HepG2 (cell line): ENCODE results near the gene AHNAK. TPM values are rescaled to one million over a fixed set of nuclear protein-coding genes. Genes with fewer than 3 reads are reported as not detected.

ENCODE experiments used
- ATAC-seq: fragments of 200-7000 bp; cut with Tn5 transposase; 3 replicates; pipeline ENCODE4 v1.9.1; 2020; ENCODE audit warnings: mild to moderate bottlenecking, moderate library complexity
- BruUV-seq: library from RNA; stranded (reverse); fragments of 400-500 nt; replicated peaks from 2 replicates; lab custom pipeline; 2021; lab: Mats Ljungman, UMichigan
- CTCF ChIA-PET: fragments of 300-600 bp; formaldehyde crosslinking; extraction: SDS; loops from one replicate; lab custom pipeline; 2021; ENCODE audit warnings: low total read pairs, inconsistent platforms, low intra/inter-chr PET ratio; lab: Yijun Ruan, JAX
- POLR2A ChIA-PET: fragments of 350-600 bp; sonication (Branson Sonifier 250); formaldehyde crosslinking; loops from one replicate; lab custom pipeline; 2020; ENCODE audit warnings: antibody characterized with exemption, inconsistent platforms; lab: Yijun Ruan, JAX
- DNase-seq: peaks from one replicate; pipeline ENCODE4 v3.0.0-alpha.2; 2015; ENCODE audit warnings: low spot score
- FAIRE-seq: peaks from 3 replicates; lab custom pipeline; 2011; peaks lifted over from hg19 to GRCh38; lab: Jason Lieb, UNC
- H2AFZ ChIP-seq: one replicate; pipeline ENCODE4 v1.6.1; 2011; ENCODE audit warnings: low read length, inconsistent platforms
- H3K27ac ChIP-seq: fragments of 300-600 bp; 3 replicates; pipeline ENCODE4 v1.8.0; 2011; ENCODE audit warnings: mixed run types, mild to moderate bottlenecking, mixed read lengths, low read length, inconsistent platforms; ENCODE audit not compliant: insufficient read depth; ENCODE audit errors: extremely low read length
- H3K27me3 ChIP-seq, 2 experiments: fragments of 200-600 bp in 1 of 2; 2 replicates in 1 of 2; 3 replicates in 1 of 2; pipeline versions ENCODE4 v1.6.0 to v1.8.0; 2011; ENCODE audit warnings: low read length in 2 of 2, mild to moderate bottlenecking in 2 of 2, moderate library complexity in 2 of 2, inconsistent platforms in 1 of 2; ENCODE audit not compliant: insufficient read depth in 2 of 2, control insufficient read depth in 1 of 2
- H3K36me3 ChIP-seq, 2 experiments: fragments of 200-600 bp in 1 of 2; replicated peaks in 1 of 2; 2 replicates in 1 of 2; 3 replicates in 1 of 2; pipeline versions ENCODE4 v1.5.1 to v1.8.0; 2011; ENCODE audit warnings: low read length in 2 of 2, inconsistent platforms in 1 of 2; ENCODE audit not compliant: insufficient read depth in 2 of 2, control insufficient read depth in 1 of 2
- H3K4me1 ChIP-seq: 2 replicates; pipeline ENCODE4 v1.5.1; 2012; ENCODE audit warnings: low read length, inconsistent platforms; ENCODE audit not compliant: insufficient read depth
- H3K4me2 ChIP-seq: 2 replicates; pipeline ENCODE4 v1.6.0; 2011; ENCODE audit warnings: low read depth, low read length, inconsistent platforms
- H3K4me3 ChIP-seq, 3 experiments: fragments of 200-600 bp in 1 of 3; sonication (generic), shearing (Covaris generic) in 1 of 3; replicated peaks in 1 of 3; 2 replicates each; pipeline ENCODE4 v1.5.1; 2011 to 2016; ENCODE audit warnings: low read length in 3 of 3, inconsistent platforms in 2 of 3, low read depth in 2 of 3, mild to moderate bottlenecking in 2 of 3, control low read depth in 1 of 3, mixed read lengths in 1 of 3; ENCODE audit not compliant: insufficient read depth in 1 of 3
- H3K79me2 ChIP-seq: one replicate; pipeline ENCODE4 v1.6.1; 2011; ENCODE audit warnings: low read length, inconsistent platforms; ENCODE audit not compliant: insufficient read depth
- H3K9ac ChIP-seq: 2 replicates; pipeline ENCODE4 v1.6.0; 2011; ENCODE audit warnings: mild to moderate bottlenecking, low read depth, low read length, inconsistent platforms; ENCODE audit not compliant: insufficient read depth
- H3K9me3 ChIP-seq: 2 replicates; pipeline ENCODE4 v1.5.1; 2012; ENCODE audit warnings: mild to moderate bottlenecking, low read length
- H4K20me1 ChIP-seq: 2 replicates; pipeline ENCODE4 v1.6.0; 2011; ENCODE audit warnings: inconsistent platforms, mild to moderate bottlenecking, low read length, moderate library complexity; ENCODE audit not compliant: insufficient read depth
- ARID2 ChIP-seq: sonication (generic); formaldehyde crosslinking; IDR thresholded peaks from 2 replicates; pipeline ENCODE4 v1.8.1; 2022; ENCODE audit warnings: mild to moderate bottlenecking, missing genetic modification reagents, borderline replicate concordance
- ATAD3A ChIP-seq: sonication (generic); formaldehyde crosslinking; IDR thresholded peaks from 2 replicates; pipeline ENCODE4 v1.4.0; 2020; ENCODE audit warnings: missing genetic modification reagents
- ATF7 ChIP-seq, 2 experiments: fragments of 450-650 bp in 1 of 2; sonication (generic) in 1 of 2; formaldehyde crosslinking in 1 of 2; IDR thresholded peaks; 2 replicates each; pipeline versions ENCODE4 v1.4.0 to v1.6.1; 2016 to 2020; ENCODE audit warnings: antibody characterized with exemption in 1 of 2, mild to moderate bottlenecking in 1 of 2, missing genetic modification reagents in 1 of 2
- CEBPB ChIP-seq: IDR thresholded peaks from 2 replicates; pipeline ENCODE4 v1.6.1; 2011; ENCODE audit warnings: low read depth, low read length, improper control_type of control experiment, borderline replicate concordance
- ELF4 ChIP-seq: sonication (generic); formaldehyde crosslinking; IDR thresholded peaks from 2 replicates; pipeline ENCODE4 v1.5.0; 2020; ENCODE audit warnings: missing genetic modification reagents, mild to moderate bottlenecking, moderate library complexity, borderline replicate concordance
- FOXJ3 ChIP-seq: sonication (generic); formaldehyde crosslinking; IDR thresholded peaks from 2 replicates; pipeline ENCODE4 v1.4.0; 2020; ENCODE audit warnings: missing genetic modification reagents, mild to moderate bottlenecking, borderline replicate concordance
- GATA4 ChIP-seq: sonication (generic); IDR thresholded peaks from 2 replicates; pipeline ENCODE4 v1.6.1; 2016; ENCODE audit warnings: antibody characterized with exemption, low read depth, borderline replicate concordance
- HNF4A ChIP-seq: sonication (generic); formaldehyde crosslinking; IDR thresholded peaks from 2 replicates; pipeline ENCODE4 v1.4.0; 2020; ENCODE audit warnings: missing genetic modification reagents
- IRF2 ChIP-seq: IDR thresholded peaks from 2 replicates; pipeline ENCODE4 v1.6.1; 2018; ENCODE audit warnings: missing genetic modification reagents, missing compliant biosample characterization
- KLF6 ChIP-seq: IDR thresholded peaks from 2 replicates; pipeline ENCODE4 v1.8.0; 2016; ENCODE audit warnings: missing biosample characterization, missing genetic modification reagents
- NRL ChIP-seq: sonication (generic); formaldehyde crosslinking; IDR thresholded peaks from 2 replicates; pipeline ENCODE4 v1.5.0; 2020; ENCODE audit warnings: missing genetic modification reagents, mild to moderate bottlenecking, moderate library complexity, borderline replicate concordance
- RBM22 ChIP-seq: fragments of 200-400 bp; formaldehyde crosslinking; optimal IDR thresholded peaks from 2 replicates; pipeline ENCODE3; 2017; ENCODE audit warnings: mild to moderate bottlenecking, low read length, moderate library complexity
- RNF2 ChIP-seq: fragments of 450-650 bp; conservative IDR thresholded peaks from 2 replicates; pipeline ENCODE4 v1.6.1; 2016; ENCODE audit warnings: low read depth
- SOX13 ChIP-seq, 3 experiments: fragments of 450-650 bp in 1 of 3; sonication (generic) in 1 of 3; formaldehyde crosslinking in 1 of 3; IDR thresholded peaks in 2 of 3; conservative IDR thresholded peaks in 1 of 3; 2 replicates each; pipeline versions ENCODE4 v1.5.0 to v1.6.1; 2016 to 2020; ENCODE audit warnings: antibody characterized with exemption in 1 of 3, mild to moderate bottlenecking in 1 of 3, missing compliant biosample characterization in 1 of 3, missing genetic modification reagents in 1 of 3, moderate library complexity in 1 of 3
- ZFY ChIP-seq: sonication (generic); formaldehyde crosslinking; IDR thresholded peaks from 2 replicates; pipeline ENCODE4 v1.4.0; 2020; ENCODE audit warnings: missing genetic modification reagents
- ZNF629 ChIP-seq: sonication (generic); formaldehyde crosslinking; conservative IDR thresholded peaks from 2 replicates; pipeline ENCODE4 v1.5.0; 2020; ENCODE audit warnings: missing genetic modification reagents
- ZNF768 ChIP-seq: sonication (generic); formaldehyde crosslinking; IDR thresholded peaks from 2 replicates; pipeline ENCODE4 v1.4.0; 2020; ENCODE audit warnings: missing genetic modification reagents
- ZNF790 ChIP-seq: sonication (generic); formaldehyde crosslinking; IDR thresholded peaks from 2 replicates; pipeline ENCODE4 v1.8.0; 2022; ENCODE audit warnings: missing genetic modification reagents, mild to moderate bottlenecking, borderline replicate concordance
- WGBS: methylation state at CpG from one replicate; pipeline ENCODE4 v1.1.6; 2017; ENCODE audit warnings: low lambda C conversion rate; 5-methylcytosine and 5-hydroxymethylcytosine counted together
- in situ Hi-C: cut with HindIII; loops from 2 replicates; pipeline ENCODE4 v1.10.0; 2017; ENCODE audit warnings: low pct_unique_long_range_greater_than_20kb; ENCODE audit not compliant: extremely low pct_ligation_motif_present
- intact Hi-C: fragments of 100-400 bp; cut with micrococcal nuclease; formaldehyde crosslinking; loops from one replicate; pipeline ENCODE4 v1.10.0; 2022; ENCODE audit not compliant: unreplicated experiment
- polyA plus RNA-seq, 8 experiments: library from polyadenylated mRNA; depleted of rRNA in 3 of 8; stranded (reverse) in 7 of 8; unstranded in 1 of 8; fragments of >200 nt; fragmentation: Illumina TruSeq in 4 of 8; extraction: Trizol in 4 of 8; gene quantifications; 2 replicates each; pipeline versions ENCODE4 v1.2.1 to v1.2.3, GENCODE V29; 2011 to 2016; ENCODE audit warnings: low read depth in 4 of 8, missing spikeins in 1 of 8, mixed read lengths in 1 of 8; ENCODE audit not compliant: insufficient read depth in 1 of 8
- total RNA-seq, 5 experiments: library from RNA; depleted of rRNA; stranded (reverse); fragments of >200 nt; fragmentation: Illumina TruSeq; extraction: Trizol; gene quantifications; 2 replicates each; pipeline ENCODE4 v1.2.3, GENCODE V29; 2016; ENCODE audit warnings: low read depth in 1 of 5
- TF ChIP-seq, protein P1 (sequence below): sonication (generic); formaldehyde crosslinking; IDR thresholded peaks from 2 replicates; pipeline ENCODE4 v1.5.1; 2020; ENCODE audit warnings: mild to moderate bottlenecking, missing genetic modification reagents, moderate library complexity

AHNAK gene
- total and polyA plus RNA-seq, 2 of the 13 experiments (the other 11 are each of a cell fraction or from before 2014, with no cell fraction given): 23.4 to 25.0 TPM

DNA sequence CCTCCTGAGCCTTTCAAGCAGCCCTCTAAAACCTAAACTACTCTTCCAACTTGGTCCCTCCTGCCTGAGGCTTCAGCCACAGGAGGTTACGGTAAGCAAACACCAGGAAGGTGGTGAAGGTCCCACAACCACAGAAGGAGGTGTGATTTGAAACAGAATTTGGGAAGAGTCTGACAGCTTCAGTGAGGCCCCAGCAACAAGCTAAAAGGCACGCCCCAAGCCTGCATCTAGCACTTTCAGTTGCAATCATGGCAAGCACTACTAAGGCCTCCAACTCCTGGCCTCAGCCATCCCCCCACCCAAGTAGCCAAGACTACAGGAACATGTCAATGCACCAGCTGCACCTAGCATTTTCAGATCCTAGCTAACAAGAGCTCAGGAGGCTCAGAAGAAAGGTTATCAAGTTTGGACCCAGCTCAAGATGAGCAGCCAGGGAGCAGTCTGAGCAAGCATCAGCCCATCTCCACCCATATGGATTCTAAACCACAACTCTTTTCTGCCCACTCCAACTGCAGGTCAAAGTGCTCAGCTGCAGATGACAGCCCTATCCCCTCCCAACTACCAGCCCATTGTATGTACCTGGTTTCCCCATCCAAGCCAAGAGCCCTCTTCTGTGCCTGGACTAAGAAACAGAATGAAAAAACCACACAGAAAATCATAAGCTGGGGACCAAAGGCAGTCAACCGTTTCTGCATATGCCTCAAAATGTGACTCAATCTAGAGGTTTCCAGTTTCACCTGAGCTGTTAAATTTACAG is 10.4 kb upstream of the AHNAK start:
- no peak for FAIRE-seq
- intact Hi-C loops (no loop called here), in situ Hi-C loops (loop anchor here (5.0 kb wide), 1 partner anchor 160 kb away; no protein-coding TSS in a partner anchor)
- Histone ChIP-seq H2AFZ (no peak overlapping the region), H3K9me3 (no peaks in the 10 kb centered on the region), H3K27me3 (no peaks in the 10 kb centered on the region), H3K36me3 (peaks cover 10 to 35% of the 10 kb centered on the region in 2 experiments), H3K79me2 (peaks cover 2% of the 10 kb centered on the region), H3K27ac (peak overlapping the region; percentile 44), H3K4me3 (no peak overlapping the region), H4K20me1 (peaks cover 8% of the 10 kb centered on the region; the same call in 1 of the 2 replicates), H3K4me1 (peaks cover 79% of the 10 kb centered on the region), H3K4me2 (no peak overlapping the region), H3K9ac (no peak overlapping the region)
- 68% methylated on average over 2 of the region's 3 CpGs for WGBS
- ChIA-PET CTCF (no interaction called here), POLR2A (interaction anchor here (1.0 to 2.7 kb wide), 5 partner anchors 9 to 156 kb away, joined by 3 to 18 read pairs (median 4); partner anchors contain the start of genes AHNAK, EEF1G and TUT1)
- no peak for ATAC-seq
- no TSS peak for BruUV-seq
- no peak for TF ChIP-seq ZNF790
- TF ChIP-seq ELF4: no peak
- TF ChIP-seq, protein P1, sequence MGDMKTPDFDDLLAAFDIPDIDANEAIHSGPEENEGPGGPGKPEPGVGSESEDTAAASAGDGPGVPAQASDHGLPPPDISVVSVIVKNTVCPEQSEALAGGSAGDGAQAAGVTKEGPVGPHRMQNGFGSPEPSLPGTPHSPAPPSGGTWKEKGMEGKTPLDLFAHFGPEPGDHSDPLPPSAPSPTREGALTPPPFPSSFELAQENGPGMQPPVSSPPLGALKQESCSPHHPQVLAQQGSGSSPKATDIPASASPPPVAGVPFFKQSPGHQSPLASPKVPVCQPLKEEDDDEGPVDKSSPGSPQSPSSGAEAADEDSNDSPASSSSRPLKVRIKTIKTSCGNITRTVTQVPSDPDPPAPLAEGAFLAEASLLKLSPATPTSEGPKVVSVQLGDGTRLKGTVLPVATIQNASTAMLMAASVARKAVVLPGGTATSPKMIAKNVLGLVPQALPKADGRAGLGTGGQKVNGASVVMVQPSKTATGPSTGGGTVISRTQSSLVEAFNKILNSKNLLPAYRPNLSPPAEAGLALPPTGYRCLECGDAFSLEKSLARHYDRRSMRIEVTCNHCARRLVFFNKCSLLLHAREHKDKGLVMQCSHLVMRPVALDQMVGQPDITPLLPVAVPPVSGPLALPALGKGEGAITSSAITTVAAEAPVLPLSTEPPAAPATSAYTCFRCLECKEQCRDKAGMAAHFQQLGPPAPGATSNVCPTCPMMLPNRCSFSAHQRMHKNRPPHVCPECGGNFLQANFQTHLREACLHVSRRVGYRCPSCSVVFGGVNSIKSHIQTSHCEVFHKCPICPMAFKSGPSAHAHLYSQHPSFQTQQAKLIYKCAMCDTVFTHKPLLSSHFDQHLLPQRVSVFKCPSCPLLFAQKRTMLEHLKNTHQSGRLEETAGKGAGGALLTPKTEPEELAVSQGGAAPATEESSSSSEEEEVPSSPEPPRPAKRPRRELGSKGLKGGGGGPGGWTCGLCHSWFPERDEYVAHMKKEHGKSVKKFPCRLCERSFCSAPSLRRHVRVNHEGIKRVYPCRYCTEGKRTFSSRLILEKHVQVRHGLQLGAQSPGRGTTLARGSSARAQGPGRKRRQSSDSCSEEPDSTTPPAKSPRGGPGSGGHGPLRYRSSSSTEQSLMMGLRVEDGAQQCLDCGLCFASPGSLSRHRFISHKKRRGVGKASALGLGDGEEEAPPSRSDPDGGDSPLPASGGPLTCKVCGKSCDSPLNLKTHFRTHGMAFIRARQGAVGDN: peak; percentile 5; the same call in 1 of the 2 replicates
- TF ChIP-seq ZFY: peak; percentile 15; the same call in 1 of the 2 replicates
- TF ChIP-seq ZNF629 (CRISPR knock-in tag): peak; percentile 56
- TF ChIP-seq KLF6 (CRISPR knock-in tag): no peak
- TF ChIP-seq ZNF768: no peak
- TF ChIP-seq ATAD3A: no peak
- no peak for TF ChIP-seq CEBPB
- TF ChIP-seq HNF4A (CRISPR knock-in tag): 0 out of 2 replicates have a peak, but pooled peaks have one; percentile 19
- TF ChIP-seq SOX13 (IDR thresholded peaks at IDR 0.05): no peak
- no peak for TF ChIP-seq SOX13 (CRISPR knock-in tag; conservative IDR thresholded peaks at IDR 0.05 in 1 of 2, IDR thresholded peaks at IDR 0.05 in 1 of 2)
- 0 out of 2 replicates have a peak, but pooled peaks have one; percentile 30 for TF ChIP-seq NRL (CRISPR knock-in tag)
- TF ChIP-seq ARID2 (CRISPR knock-in tag): 0 out of 2 replicates have a peak, but pooled peaks have one; percentile 44
- no peak for TF ChIP-seq RNF2
- peak; percentile 62 for TF ChIP-seq RBM22
- no peak for TF ChIP-seq FOXJ3 (CRISPR knock-in tag)
- TF ChIP-seq ATF7 (IDR thresholded peaks at IDR 0.05): no peak
- 0 out of 2 replicates have a peak, but pooled peaks have one; percentile 3 for TF ChIP-seq ATF7 (CRISPR knock-in tag; IDR thresholded peaks at IDR 0.05)
- TF ChIP-seq IRF2: no peak
- TF ChIP-seq GATA4: no peak
- no peak for DNase-seq
